HG02970 (cell line): Measurements from ENCODE around the gene CAPZB.

Experiments used
- ATAC-seq: cut with Tn5 transposase; IDR thresholded peaks from one replicate; pipeline ENCODE4 v1.9.1; 2021; ENCODE audit warnings: mild to moderate bottlenecking, moderate library complexity, moderate number of reproducible peaks; ENCODE audit not compliant: unreplicated experiment, low FRiP score

CAPZB gene

GRCh38 chr1:19356266-19356665 is 129.1 kb downstream of the CAPZB start:
- ATAC-seq, result no peak

GRCh38 chr1:19354531-19354981 is 130.8 kb downstream of the CAPZB start:
- no peak for ATAC-seq

- no peak for ATAC-seq
These were observed 131.7 kb downstream of the CAPZB start for GRCh38 chr1:19353596-19353995.

- ATAC-seq, result no peak
These were observed 132.5 kb downstream of the CAPZB start for GRCh38 chr1:19352839-19353238.

- ATAC-seq, result no peak
These were observed 133.5 kb downstream of the CAPZB start for GRCh38 chr1:19351873-19352272.

GRCh38 chr1:19350566-19350965 is 134.8 kb downstream of the CAPZB start:
- ATAC-seq, result no peak

GRCh38 chr1:19349999-19350398 is 135.3 kb downstream of the CAPZB start:
- ATAC-seq, result no peak

- no peak for ATAC-seq
These were observed 136.7 kb downstream of the CAPZB start for GRCh38 chr1:19348441-19349198.

- ATAC-seq, result no peak
These were observed 137.7 kb downstream of the CAPZB start for GRCh38 chr1:19347533-19348172.

GRCh38 chr1:19346026-19346425 is 139.3 kb downstream of the CAPZB start:
- no peak for ATAC-seq

GRCh38 chr1:19345391-19345790 is 139.9 kb downstream of the CAPZB start:
- no peak for ATAC-seq

- ATAC-seq, result no peak
These were observed 140.5 kb downstream of the CAPZB start for GRCh38 chr1:19344831-19345230.

- ATAC-seq, result no peak
These were observed 140.9 kb downstream of the CAPZB start for GRCh38 chr1:19344372-19344810.

GRCh38 chr1:19343617-19344350 is 141.6 kb downstream of the CAPZB start:
- no peak for ATAC-seq

GRCh38 chr1:19342894-19343616 is 142.3 kb downstream of the CAPZB start:
- no peak for ATAC-seq

GRCh38 chr1:19342062-19342750 is 143.1 kb downstream of the CAPZB start:
- no peak for ATAC-seq

- ATAC-seq, result no peak
These were observed 143.9 kb downstream of the CAPZB start for GRCh38 chr1:19341201-19342061.

GRCh38 chr1:19340387-19340937 is 144.9 kb downstream of the CAPZB start:
- no peak for ATAC-seq
